ENCODE data around the gene FHIT.

GRCh38 chr3:61172684-61173083, 78.6 kb downstream of the FHIT start:
- no peak for TF ChIP-seq GATA2 (IDR thresholded peaks at IDR 0.05; ENCODE audit: low read depth, low read length)
- no peak for TF ChIP-seq GATA3 (IDR thresholded peaks at IDR 0.05; ENCODE audit: low read depth, low read length)

Data from SH-SY5Y (cell line).